Stimulated activated CD4-positive, alpha-beta T cell treated with anti-CD3 and anti-CD28 coated beads, Interleukin-15, amount 100 ng/mL, for 1 hour (primary cell): ENCODE data around the gene SLCO4A1.
"Not testable (repeated sequence)": the region's sequence is repeated elsewhere in the genome, so short reads cannot be mapped to it uniquely, and the experiment has no call there.

Experiments
- DNase-seq, 2 donors: peaks; one replicate each; pipeline ENCODE4 v3.0.0-alpha.2; 2020; ENCODE audit warnings: low read depth in 1 of 2, low spot score in 1 of 2

The SLCO4A1 gene

GRCh38 chr20:62679978-62680589 lies 37.8 kb downstream of the SLCO4A1 start:
- DNase-seq, result no peak

GRCh38 chr20:62682912-62683517 lies 40.7 kb downstream of the SLCO4A1 start:
- no peak for DNase-seq

DNA sequence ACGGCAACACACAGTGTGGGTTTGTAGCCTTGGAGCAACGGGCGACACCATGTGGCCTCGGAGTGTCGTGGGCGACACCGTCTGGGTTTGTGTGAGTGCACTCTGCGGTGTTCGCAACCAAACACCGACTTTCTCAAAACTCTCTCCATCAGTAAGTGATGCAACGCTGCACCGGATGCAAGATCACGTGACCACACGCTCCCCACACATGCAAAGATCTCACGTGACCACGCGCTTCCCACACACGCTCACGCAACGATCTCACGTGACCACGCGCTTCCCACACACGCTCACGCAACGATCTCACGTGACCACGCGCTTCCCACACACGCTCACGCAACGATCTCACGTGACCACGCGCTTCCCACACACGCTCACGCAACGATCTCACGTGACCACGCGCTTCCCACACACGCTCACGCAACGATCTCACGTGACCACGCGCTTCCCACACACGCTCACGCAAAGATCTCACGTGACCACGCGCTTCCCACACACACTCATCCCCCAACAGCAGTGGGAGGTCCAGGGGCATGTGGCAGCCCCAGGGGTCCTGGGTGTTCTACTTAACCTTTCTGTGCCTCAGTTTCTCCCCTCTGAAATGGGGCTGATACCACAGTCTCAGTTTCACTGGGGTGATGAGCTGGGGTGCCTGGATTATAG lies 41.5 kb downstream of the SLCO4A1 start:
- not testable (repeated sequence) for DNase-seq

DNA sequence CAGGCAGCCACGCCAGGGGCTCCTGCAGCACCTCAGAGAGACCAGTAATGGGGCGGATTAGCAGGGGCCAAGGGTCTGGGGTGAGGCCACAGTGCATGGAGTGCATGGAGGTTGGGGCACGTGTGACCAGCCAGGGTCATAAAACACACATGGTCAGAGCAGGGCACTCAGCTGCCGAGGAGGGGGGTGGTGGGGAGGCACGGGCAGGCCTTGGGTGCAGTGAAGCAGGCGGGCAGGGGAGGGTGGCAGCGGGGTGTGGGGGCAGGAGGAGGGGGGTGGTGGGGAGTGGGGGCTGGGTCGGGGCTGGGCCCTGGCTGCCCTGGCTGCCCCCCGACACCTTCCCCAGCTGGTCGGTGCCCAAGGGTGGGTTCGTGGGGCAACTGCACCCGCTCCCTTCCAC lies 42.7 kb downstream of the SLCO4A1 start:
- no peak for DNase-seq

GRCh38 chr20:62685781-62686555 lies 43.7 kb downstream of the SLCO4A1 start:
- DNase-seq, result no peak

GRCh38 chr20:62686869-62687830 lies 44.8 kb downstream of the SLCO4A1 start:
- DNase-seq, result no peak

DNA sequence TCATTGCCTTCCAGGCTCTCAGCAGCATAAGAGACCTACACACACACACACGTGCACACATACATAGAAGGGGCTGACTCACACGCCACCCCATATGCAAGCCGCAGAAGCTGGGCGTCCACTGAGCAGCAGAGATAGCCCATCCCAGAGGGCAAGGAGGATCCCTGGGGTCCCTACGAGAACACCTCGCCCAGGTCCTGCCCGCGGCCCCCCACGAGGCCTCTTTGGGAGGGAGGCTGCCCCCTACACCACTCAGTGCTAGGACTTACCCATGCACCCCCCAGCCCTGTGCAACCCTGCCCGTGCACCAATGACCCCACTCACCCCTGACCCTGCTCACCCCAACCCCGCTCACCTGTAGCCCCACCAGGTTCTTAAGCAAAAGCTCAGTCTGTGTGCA lies 45.8 kb downstream of the SLCO4A1 start:
- no peak for DNase-seq

DNA sequence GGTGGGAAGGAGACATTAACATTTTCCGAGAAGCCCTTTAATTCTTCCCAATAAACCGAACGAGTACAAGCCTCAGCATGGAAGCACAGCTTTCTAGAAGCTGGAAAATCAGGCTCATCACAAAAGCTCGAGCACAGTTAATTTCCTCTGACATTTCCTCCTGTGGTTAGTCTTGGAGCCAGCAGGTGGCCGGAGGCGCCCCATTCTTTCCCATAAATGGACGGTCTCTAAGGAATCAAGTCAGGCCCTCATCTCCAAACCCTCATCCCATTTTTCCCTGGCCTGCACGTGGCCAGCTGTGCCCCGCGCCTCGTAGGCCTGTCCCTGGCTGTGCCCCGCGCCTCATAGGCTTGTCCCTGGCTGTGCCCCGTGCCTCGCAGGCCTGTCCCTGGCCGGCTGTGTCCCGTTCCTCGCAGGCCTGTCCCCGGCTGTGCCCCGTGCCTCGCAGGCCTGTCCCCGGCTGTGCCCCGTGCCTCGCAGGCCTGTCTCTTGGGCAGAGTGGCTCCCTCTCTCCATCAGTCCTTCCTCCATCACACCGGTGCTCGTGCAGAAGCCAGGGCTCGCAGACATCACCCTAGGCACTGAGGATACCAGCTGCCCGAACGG lies 46.7 kb downstream of the SLCO4A1 start:
- DNase-seq, result no peak

GRCh38 chr20:62689861-62690260 lies 47.6 kb downstream of the SLCO4A1 start:
- DNase-seq, result no peak

- no peak for DNase-seq
Measured at GRCh38 chr20:62690261-62690820, 48.0 kb downstream of the SLCO4A1 start.

DNA sequence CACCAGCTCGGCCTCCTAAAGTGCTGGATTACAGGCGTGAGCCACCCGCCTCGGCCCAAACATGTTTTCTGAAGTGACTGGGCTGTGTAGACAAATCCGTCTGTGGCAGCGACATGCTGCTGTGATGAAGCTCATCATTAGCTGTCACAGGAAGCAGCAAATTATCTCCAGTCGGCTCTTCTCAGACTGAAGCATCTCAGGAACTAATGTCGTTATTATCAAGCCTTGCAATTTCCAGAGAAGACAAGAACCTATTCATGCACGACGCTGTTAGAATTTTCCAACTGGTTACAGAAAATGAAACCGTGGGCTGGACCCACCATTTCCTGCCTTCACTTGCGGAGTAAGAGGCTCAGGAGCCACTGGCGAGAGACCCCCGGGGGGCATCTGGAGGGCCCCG lies 49.2 kb downstream of the SLCO4A1 start:
- DNase-seq, result no peak

- DNase-seq, result no peak
Measured at GRCh38 chr20:62692176-62692575, 49.9 kb downstream of the SLCO4A1 start.

- DNase-seq, result no peak
Measured at GRCh38 chr20:62692801-62693523, 50.7 kb downstream of the SLCO4A1 start.

GRCh38 chr20:62693524-62693922 lies 51.2 kb downstream of the SLCO4A1 start:
- no peak for DNase-seq

- DNase-seq, result no peak
Measured at GRCh38 chr20:62694106-62694505, 51.8 kb downstream of the SLCO4A1 start.

DNA sequence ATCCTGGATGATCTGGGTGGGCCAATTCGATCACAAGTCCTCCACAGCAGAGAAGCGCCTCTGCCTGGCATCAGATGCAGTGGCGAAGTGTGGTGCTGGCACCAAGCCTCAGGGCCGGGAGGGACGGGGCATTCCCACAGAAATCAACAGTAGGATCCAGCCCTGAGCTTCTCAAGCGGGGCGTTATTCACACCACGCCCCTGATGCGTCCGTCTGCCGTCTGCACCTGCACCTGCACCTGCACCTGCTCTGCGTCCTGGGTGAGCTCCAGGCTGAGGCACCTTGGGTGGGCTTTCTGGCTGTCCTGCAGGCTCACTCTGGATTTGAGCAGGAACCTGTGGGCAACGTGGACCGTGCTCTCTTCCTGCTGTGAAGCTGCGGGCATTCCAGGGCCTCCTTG lies 52.6 kb downstream of the SLCO4A1 start:
- no peak for DNase-seq

DNA sequence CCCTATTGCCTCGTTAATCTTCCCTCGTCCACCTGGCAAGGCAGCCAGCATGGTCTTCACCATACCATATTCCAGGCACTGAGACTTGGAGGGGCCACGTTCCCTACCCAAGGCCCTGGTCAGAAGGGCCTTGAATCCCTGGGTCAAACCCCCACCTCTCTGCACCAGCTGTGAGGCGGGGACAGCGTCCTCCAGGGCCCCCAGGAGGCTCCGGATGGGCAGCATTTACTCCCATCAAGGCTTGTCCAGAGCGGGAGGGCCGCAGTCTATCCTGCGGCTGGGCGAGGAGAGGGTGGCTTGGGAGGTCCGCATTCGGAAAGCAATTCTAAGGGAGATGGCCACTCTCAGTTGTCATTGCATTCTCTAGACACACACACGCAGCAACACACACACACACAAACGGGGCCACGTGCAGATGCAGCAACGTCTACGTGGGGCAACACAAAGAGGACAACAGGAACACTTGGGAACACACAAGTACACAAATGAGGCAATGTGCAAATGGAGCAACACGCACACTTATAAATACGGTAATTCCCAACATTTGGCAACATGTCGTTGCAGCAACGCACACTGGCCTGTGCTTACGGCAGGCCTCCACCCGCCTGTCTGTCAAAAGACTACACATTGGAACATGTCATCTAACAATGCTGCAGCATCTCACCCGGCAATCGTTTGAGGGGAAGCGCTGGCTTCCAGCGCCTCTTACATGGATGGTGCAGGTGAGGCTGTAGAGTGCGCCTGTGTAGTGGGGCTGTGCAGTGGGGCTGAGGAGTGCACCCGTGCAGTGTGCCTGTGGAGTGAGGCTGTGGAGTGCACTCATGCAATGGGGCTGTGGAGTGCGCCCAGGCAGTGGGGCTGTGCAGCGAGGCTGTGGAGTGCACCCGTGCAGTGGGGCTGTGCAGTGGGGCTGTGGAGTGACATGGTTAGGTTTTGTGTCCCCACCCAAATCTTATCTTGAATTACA lies 53.4 kb downstream of the SLCO4A1 start:
- no peak for DNase-seq

- DNase-seq, result no peak
Measured at GRCh38 chr20:62696434-62696957, 54.2 kb downstream of the SLCO4A1 start.
